ENCODE data around the gene ADGRB3.
"Not testable (repeated sequence)": the region's sequence is repeated elsewhere in the genome, so short reads cannot be mapped to it uniquely, and the experiment has no call there.

The ADGRB3 gene

GRCh38 chr6:68741501-68742386, 106.7 kb downstream of the ADGRB3 start:
- no peak for ATAC-seq

GRCh38 chr6:68743099-68743498, 108.0 kb downstream of the ADGRB3 start:
- no peak for ATAC-seq

DNA sequence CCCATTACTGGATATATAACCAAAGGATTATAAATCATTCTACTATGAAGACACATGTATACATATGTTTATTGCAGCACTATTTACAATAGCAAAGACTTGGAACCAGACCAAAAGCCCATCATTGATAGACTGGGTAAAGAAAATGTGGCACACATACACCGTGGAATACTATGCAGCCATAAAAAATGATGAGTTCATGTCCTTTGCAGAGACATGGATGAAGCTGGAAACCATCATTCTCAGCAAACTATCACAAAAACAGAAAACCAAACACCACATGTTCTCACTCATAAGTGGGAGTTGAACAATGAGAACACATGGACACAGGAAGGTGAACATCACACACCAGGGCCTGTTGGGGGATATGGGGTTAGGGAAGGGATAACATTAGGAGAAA, 109.3 kb downstream of the ADGRB3 start:
- ATAC-seq, result not testable (repeated sequence)

GRCh38 chr6:68746376-68746775, 111.3 kb downstream of the ADGRB3 start:
- ATAC-seq, result no peak

- no peak for ATAC-seq
Observed at GRCh38 chr6:68747110-68747790, 112.2 kb downstream of the ADGRB3 start.

DNA sequence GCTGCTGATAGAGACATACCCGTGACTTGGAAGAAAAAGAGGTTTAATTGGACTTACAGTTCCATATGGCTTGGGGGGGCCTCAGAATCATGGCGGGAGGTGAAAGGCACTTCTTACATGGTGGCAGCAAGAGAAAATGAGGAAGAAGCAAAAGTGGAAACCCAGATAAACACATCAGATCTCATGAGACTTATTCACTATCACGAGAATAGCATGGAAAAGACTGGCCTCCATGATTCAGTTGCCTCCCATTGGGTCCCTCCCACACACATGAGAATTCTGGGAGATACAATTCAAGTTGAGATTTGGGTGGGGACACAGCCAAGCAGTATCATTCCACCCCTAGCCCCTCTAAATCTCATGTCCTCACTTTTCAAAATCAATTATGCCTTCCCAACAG, 112.8 kb downstream of the ADGRB3 start:
- not testable (repeated sequence) for ATAC-seq

- ATAC-seq, result no peak
Observed at GRCh38 chr6:68754681-68755213, 119.7 kb downstream of the ADGRB3 start.

GRCh38 chr6:68756454-68757375, 121.6 kb downstream of the ADGRB3 start:
- ATAC-seq, result no peak

GRCh38 chr6:68757821-68758220, 122.7 kb downstream of the ADGRB3 start:
- no peak for ATAC-seq

GRCh38 chr6:68758559-68758958, 123.5 kb downstream of the ADGRB3 start:
- ATAC-seq, result no peak

GRCh38 chr6:68760485-68760884, 125.4 kb downstream of the ADGRB3 start:
- no peak for ATAC-seq

- no peak for ATAC-seq
Observed at GRCh38 chr6:68760941-68761676, 126.0 kb downstream of the ADGRB3 start.

GRCh38 chr6:68761985-68762384, 126.9 kb downstream of the ADGRB3 start:
- no peak for ATAC-seq

DNA sequence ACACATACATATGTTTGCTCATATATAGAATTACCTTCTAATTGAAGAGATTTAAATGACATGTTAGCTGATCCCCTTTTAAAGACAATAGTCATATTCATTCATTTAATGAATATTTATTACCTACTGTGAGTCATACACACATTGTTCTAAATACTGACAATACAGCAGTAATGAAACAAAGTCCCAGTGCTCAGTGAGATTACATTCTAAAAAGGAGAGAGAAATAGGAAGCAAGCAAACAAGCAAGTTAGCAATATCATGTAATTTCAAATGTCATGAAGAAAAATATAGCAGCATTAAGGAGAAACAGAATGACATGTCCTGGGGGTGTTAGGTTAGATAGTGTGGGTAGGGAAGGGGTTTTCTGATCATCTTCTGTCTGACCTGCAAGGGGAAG, 136.3 kb downstream of the ADGRB3 start:
- no peak for ATAC-seq

- ATAC-seq, result no peak
Observed at GRCh38 chr6:68774843-68775242, 139.8 kb downstream of the ADGRB3 start.

- ATAC-seq, result no peak
Observed at GRCh38 chr6:68776354-68776753, 141.3 kb downstream of the ADGRB3 start.

DNA sequence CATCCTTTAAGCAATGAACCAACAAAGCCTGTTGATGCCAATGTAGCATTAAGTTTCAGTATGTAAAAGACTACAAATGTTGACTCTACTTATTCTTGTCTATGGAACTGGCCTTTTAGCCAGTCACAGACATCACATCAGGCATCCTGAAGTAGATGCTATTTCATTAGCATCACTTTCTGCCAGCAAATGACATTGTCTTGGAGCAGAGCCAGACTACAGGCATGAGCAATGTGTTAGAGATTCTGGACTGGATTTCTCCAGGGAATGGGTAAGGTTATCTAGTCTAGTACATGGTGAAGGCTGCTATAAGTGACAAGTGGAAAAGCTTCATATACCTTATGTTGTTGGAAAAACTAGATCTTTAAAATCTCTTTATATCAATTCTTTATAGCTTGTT, 142.9 kb downstream of the ADGRB3 start:
- ATAC-seq, result no peak

DNA sequence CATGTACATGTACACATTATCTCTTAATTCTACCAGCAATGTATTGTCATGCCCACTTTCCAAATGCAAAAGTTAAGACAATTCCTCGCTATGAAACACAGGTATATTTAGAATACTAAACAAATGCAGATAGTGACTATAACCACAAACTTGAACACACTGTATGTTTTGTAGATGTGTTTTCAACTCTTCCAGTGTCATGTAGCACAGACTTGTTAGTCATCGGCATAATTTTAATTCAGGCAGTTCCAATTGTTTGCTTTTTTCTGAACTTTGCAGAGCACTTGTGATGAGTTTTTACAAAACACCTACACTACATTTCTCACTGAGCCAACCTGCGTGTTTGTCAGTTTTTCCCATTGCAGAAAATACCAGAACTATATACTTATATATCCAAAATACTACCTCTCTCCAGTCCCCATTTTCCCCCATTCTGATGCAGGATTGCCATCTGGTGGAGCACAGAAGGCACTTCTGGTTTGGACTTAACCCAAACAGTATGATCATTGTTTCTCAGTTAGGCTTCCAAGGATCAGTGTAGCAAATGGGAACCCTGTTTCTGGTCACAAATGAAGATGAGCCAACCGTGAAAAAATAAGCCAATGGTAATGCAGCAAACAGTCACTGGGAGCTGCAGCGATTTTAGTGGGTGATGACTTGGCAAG, 143.4 kb downstream of the ADGRB3 start:
- ATAC-seq, result no peak

GRCh38 chr6:68779366-68779765, 144.3 kb downstream of the ADGRB3 start:
- no peak for ATAC-seq

- ATAC-seq, result not testable (repeated sequence)
Observed at GRCh38 chr6:68790128-68790527, 155.0 kb downstream of the ADGRB3 start.

GRCh38 chr6:68814976-68815375, 179.9 kb downstream of the ADGRB3 start:
- not testable (repeated sequence) for ATAC-seq
